GM21737 (cell line): Measurements from ENCODE around the gene ARF4.

Experiments used
- ATAC-seq: cut with Tn5 transposase; IDR thresholded peaks from one replicate; pipeline ENCODE4 v1.9.1; 2021; ENCODE audit warnings: mild to moderate bottlenecking, moderate library complexity; ENCODE audit not compliant: unreplicated experiment

Gene ARF4

GRCh38 chr3:57582474-57583168 lies 14.5 kb downstream of the ARF4 start:
- ATAC-seq: no peak

GRCh38 chr3:57577801-57578200 lies 19.3 kb downstream of the ARF4 start:
- no peak for ATAC-seq

GRCh38 chr3:57575966-57576626 lies 21.0 kb downstream of the ARF4 start:
- no peak for ATAC-seq

- no peak for ATAC-seq
These were observed 25.0 kb downstream of the ARF4 start for GRCh38 chr3:57572096-57572495.

GRCh38 chr3:57570878-57571277 lies 26.3 kb downstream of the ARF4 start:
- no peak for ATAC-seq

- ATAC-seq: no peak
These were observed 27.2 kb downstream of the ARF4 start for GRCh38 chr3:57569859-57570450.

- ATAC-seq: no peak
These were observed 37.6 kb downstream of the ARF4 start for GRCh38 chr3:57559526-57559925.

- peak; percentile 29 for ATAC-seq
These were observed 40.0 kb downstream of the ARF4 start for GRCh38 chr3:57557085-57557537.

- peak; percentile 31 for ATAC-seq
These were observed 40.6 kb downstream of the ARF4 start for GRCh38 chr3:57556459-57557084.

- peak; percentile 80 for ATAC-seq
These were observed 41.2 kb downstream of the ARF4 start, which contains the start of gene PDE12 for GRCh38 chr3:57555738-57556458. Gene PDE12, plus strand, starts transcription at chr3:57556274. Its CDS starts 106 bp downstream, at chr3:57556380.

GRCh38 chr3:57555306-57555705 lies 41.8 kb downstream of the ARF4 start:
- ATAC-seq: no peak

GRCh38 chr3:57546616-57547015 lies 50.5 kb downstream of the ARF4 start:
- no peak for ATAC-seq

GRCh38 chr3:57545636-57546268 lies 51.4 kb downstream of the ARF4 start:
- no peak for ATAC-seq

- no peak for ATAC-seq
These were observed 52.7 kb downstream of the ARF4 start, which contains the start of gene DNAH12 for GRCh38 chr3:57544181-57545125. Gene DNAH12, minus strand, starts transcription at chr3:57544344. Its CDS starts 1,474 bp downstream, at chr3:57542870.

- ATAC-seq: no peak
These were observed 58.7 kb downstream of the ARF4 start for GRCh38 chr3:57538465-57538864.

GRCh38 chr3:57530071-57530608 lies 67.0 kb downstream of the ARF4 start:
- no peak for ATAC-seq
